ENCODE results near the gene P2RY13.

GRCh38 chr3:151351648-151352047 is 22.3 kb upstream of the P2RY13 start:
- TF ChIP-seq CTCF (IDR thresholded peaks at IDR 0.05), result no peak
- TF ChIP-seq POLR2A (IDR thresholded peaks at IDR 0.05), result no peak
